ENCODE measurements around the gene CFAP206. TPM values are rescaled to one million over a fixed set of nuclear protein-coding genes. Genes with fewer than 3 reads are reported as not detected.

Gene CFAP206
- total and polyA plus RNA-seq, 10 of the 15 experiments (the other 5 are each of a cell fraction or from before 2014, with no cell fraction given), result 0.04 to 0.24 (median 0.09) TPM; not detected in 6

DNA sequence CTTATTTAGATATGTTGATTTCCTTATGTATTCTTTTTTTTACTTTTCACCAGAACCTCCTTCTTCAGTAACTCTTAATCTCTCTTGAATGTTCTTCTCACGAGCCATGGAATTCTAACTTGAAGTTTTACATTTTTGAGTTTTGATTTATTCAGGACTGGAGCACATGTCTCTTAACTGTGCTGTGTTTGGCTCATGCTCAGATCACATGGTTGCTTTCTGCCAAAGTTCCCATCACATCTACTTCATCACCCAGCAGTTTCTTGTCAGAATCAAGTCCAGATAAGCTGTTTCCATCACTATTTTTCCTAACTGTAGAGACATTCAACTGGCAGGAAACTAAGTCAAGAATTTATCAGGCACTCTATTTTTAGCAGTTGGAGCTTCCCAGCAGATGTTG lies 96.7 kb downstream of the CFAP206 start (continued):
- TF ChIP-seq CEBPZ (IDR thresholded peaks at IDR 0.05; ENCODE audit: low read depth, low read length) (no peak), CUX1 (IDR thresholded peaks at IDR 0.05; ENCODE audit: insufficient replicate concordance, low read depth, low read length) (no peak), MXI1 (IDR thresholded peaks at IDR 0.05; ENCODE audit: low read depth, low read length) (no peak)
- TF ChIP-seq, protein P1, sequence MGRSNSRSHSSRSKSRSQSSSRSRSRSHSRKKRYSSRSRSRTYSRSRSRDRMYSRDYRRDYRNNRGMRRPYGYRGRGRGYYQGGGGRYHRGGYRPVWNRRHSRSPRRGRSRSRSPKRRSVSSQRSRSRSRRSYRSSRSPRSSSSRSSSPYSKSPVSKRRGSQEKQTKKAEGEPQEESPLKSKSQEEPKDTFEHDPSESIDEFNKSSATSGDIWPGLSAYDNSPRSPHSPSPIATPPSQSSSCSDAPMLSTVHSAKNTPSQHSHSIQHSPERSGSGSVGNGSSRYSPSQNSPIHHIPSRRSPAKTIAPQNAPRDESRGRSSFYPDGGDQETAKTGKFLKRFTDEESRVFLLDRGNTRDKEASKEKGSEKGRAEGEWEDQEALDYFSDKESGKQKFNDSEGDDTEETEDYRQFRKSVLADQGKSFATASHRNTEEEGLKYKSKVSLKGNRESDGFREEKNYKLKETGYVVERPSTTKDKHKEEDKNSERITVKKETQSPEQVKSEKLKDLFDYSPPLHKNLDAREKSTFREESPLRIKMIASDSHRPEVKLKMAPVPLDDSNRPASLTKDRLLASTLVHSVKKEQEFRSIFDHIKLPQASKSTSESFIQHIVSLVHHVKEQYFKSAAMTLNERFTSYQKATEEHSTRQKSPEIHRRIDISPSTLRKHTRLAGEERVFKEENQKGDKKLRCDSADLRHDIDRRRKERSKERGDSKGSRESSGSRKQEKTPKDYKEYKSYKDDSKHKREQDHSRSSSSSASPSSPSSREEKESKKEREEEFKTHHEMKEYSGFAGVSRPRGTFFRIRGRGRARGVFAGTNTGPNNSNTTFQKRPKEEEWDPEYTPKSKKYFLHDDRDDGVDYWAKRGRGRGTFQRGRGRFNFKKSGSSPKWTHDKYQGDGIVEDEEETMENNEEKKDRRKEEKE (IDR thresholded peaks at IDR 0.05), result no peak

Small RNAs within 50 kb of the gene (small RNA-seq; reads per million reads assigned to genes)
- gene AL049697.2 (not detected), gene RNU6-444P (not detected)

Other genes with a start within 250 kb of the CFAP206 start
- gene SMIM8, start 85.4 kb upstream of the CFAP206 start, total RNA-seq (2014; rRNA removed), result 6.2 and 6.7 TPM in 2 replicates
- 8.9 and 9.5 TPM in 2 replicates for gene SMIM8, start 85.4 kb upstream of the CFAP206 start, total RNA-seq (2014; rRNA removed; fragmentation: Illumina TruSeq; extraction: Trizol)
- 8.5 and 9.0 TPM in 2 replicates for gene SMIM8, start 85.4 kb upstream of the CFAP206 start, total RNA-seq (2021)
- 11.8 and 20.6 TPM in 2 replicates for gene SMIM8, start 85.4 kb upstream of the CFAP206 start, polyA plus RNA-seq (2011; rRNA removed)
- gene SMIM8, start 85.4 kb upstream of the CFAP206 start, polyA plus RNA-seq (2014; fragmentation: Illumina TruSeq; extraction: Trizol), result 8.0 and 11.9 TPM in 2 replicates
- 10 to 100 TPM; 33.9 to 45.8 TPM for gene SMIM8, start 85.4 kb upstream of the CFAP206 start, polyA plus RNA-seq (2014; fragmentation: Nextera tagmentation; extraction: Ambion mirVana)
- gene SMIM8, start 85.4 kb upstream of the CFAP206 start, polyA plus RNA-seq (2014; rRNA removed), result 6.4 and 7.1 TPM in 2 replicates
- 10 to 100 TPM; 16.0 to 20.3 TPM for gene SMIM8, start 85.4 kb upstream of the CFAP206 start, polyA plus RNA-seq (2016; fragmentation: Nextera tagmentation; extraction: Ambion mirVana)
- not detected in 2 replicates for gene GJB7, start 78.7 kb upstream of the CFAP206 start, total RNA-seq (2014; rRNA removed)
- gene GJB7, start 78.7 kb upstream of the CFAP206 start, total RNA-seq (2014; rRNA removed; fragmentation: Illumina TruSeq; extraction: Trizol), result not detected in 2 replicates
- not detected in 2 replicates for gene GJB7, start 78.7 kb upstream of the CFAP206 start, total RNA-seq (2021)
- not detected in 2 replicates for gene GJB7, start 78.7 kb upstream of the CFAP206 start, polyA plus RNA-seq (2011; rRNA removed)
- gene GJB7, start 78.7 kb upstream of the CFAP206 start, polyA plus RNA-seq (2014; fragmentation: Illumina TruSeq; extraction: Trizol), result not detected in 2 replicates
- gene GJB7, start 78.7 kb upstream of the CFAP206 start, polyA plus RNA-seq (2014; fragmentation: Nextera tagmentation; extraction: Ambion mirVana), result under 1 TPM in 1 of 2 experiments, not detected in 1; 0.09 TPM
- not detected in 2 replicates for gene GJB7, start 78.7 kb upstream of the CFAP206 start, polyA plus RNA-seq (2014; rRNA removed)
- gene GJB7, start 78.7 kb upstream of the CFAP206 start, polyA plus RNA-seq (2016; fragmentation: Nextera tagmentation; extraction: Ambion mirVana), result under 1 TPM in 1 of 2 experiments, not detected in 1; 0.13 TPM
- 2.8 TPM in 2 replicates for gene C6orf163, start 63.2 kb upstream of the CFAP206 start, total RNA-seq (2014; rRNA removed)
- gene C6orf163, start 63.2 kb upstream of the CFAP206 start, total RNA-seq (2014; rRNA removed; fragmentation: Illumina TruSeq; extraction: Trizol), result 3.7 and 4.3 TPM in 2 replicates
- gene C6orf163, start 63.2 kb upstream of the CFAP206 start, total RNA-seq (2021), result 1.3 and 1.4 TPM in 2 replicates
- gene C6orf163, start 63.2 kb upstream of the CFAP206 start, polyA plus RNA-seq (2011; rRNA removed), result 0.56 and 0.94 TPM in 2 replicates
- gene C6orf163, start 63.2 kb upstream of the CFAP206 start, polyA plus RNA-seq (2014; fragmentation: Illumina TruSeq; extraction: Trizol), result 1.2 and 1.5 TPM in 2 replicates
- under 1 TPM; 0.56 to 0.86 TPM for gene C6orf163, start 63.2 kb upstream of the CFAP206 start, polyA plus RNA-seq (2014; fragmentation: Nextera tagmentation; extraction: Ambion mirVana)
- 1.5 and 2.2 TPM in 2 replicates for gene C6orf163, start 63.2 kb upstream of the CFAP206 start, polyA plus RNA-seq (2014; rRNA removed)
- 1 to 10 TPM in 1 of 2 experiments, under 1 TPM in 1; 0.90 to 1.1 TPM for gene C6orf163, start 63.2 kb upstream of the CFAP206 start, polyA plus RNA-seq (2016; fragmentation: Nextera tagmentation; extraction: Ambion mirVana)
- 7.1 and 8.5 TPM in 2 replicates for gene SLC35A1, start 65.0 kb downstream of the CFAP206 start, total RNA-seq (2014; rRNA removed)
- gene SLC35A1, start 65.0 kb downstream of the CFAP206 start, total RNA-seq (2014; rRNA removed; fragmentation: Illumina TruSeq; extraction: Trizol), result 9.5 and 10.0 TPM in 2 replicates
- 6.8 and 7.8 TPM in 2 replicates for gene SLC35A1, start 65.0 kb downstream of the CFAP206 start, total RNA-seq (2021)
- 25.0 and 34.1 TPM in 2 replicates for gene SLC35A1, start 65.0 kb downstream of the CFAP206 start, polyA plus RNA-seq (2011; rRNA removed)
- 9.6 and 13.9 TPM in 2 replicates for gene SLC35A1, start 65.0 kb downstream of the CFAP206 start, polyA plus RNA-seq (2014; fragmentation: Illumina TruSeq; extraction: Trizol)
- gene SLC35A1, start 65.0 kb downstream of the CFAP206 start, polyA plus RNA-seq (2014; fragmentation: Nextera tagmentation; extraction: Ambion mirVana), result 10 to 100 TPM; 15.1 to 28.0 TPM
- 8.8 and 9.8 TPM in 2 replicates for gene SLC35A1, start 65.0 kb downstream of the CFAP206 start, polyA plus RNA-seq (2014; rRNA removed)
- gene SLC35A1, start 65.0 kb downstream of the CFAP206 start, polyA plus RNA-seq (2016; fragmentation: Nextera tagmentation; extraction: Ambion mirVana), result 10 to 100 TPM; 15.3 to 17.1 TPM
- 25.8 and 32.5 TPM in 2 replicates for gene RARS2, start 182.0 kb downstream of the CFAP206 start, total RNA-seq (2014; rRNA removed)
- gene RARS2, start 182.0 kb downstream of the CFAP206 start, total RNA-seq (2014; rRNA removed; fragmentation: Illumina TruSeq; extraction: Trizol), result 36.6 and 37.1 TPM in 2 replicates
- gene RARS2, start 182.0 kb downstream of the CFAP206 start, total RNA-seq (2021), result 23.8 and 26.9 TPM in 2 replicates
- 18.3 and 25.1 TPM in 2 replicates for gene RARS2, start 182.0 kb downstream of the CFAP206 start, polyA plus RNA-seq (2011; rRNA removed)
- 36.5 and 44.7 TPM in 2 replicates for gene RARS2, start 182.0 kb downstream of the CFAP206 start, polyA plus RNA-seq (2014; fragmentation: Illumina TruSeq; extraction: Trizol)
- gene RARS2, start 182.0 kb downstream of the CFAP206 start, polyA plus RNA-seq (2014; fragmentation: Nextera tagmentation; extraction: Ambion mirVana), result 10 to 100 TPM; 37.9 to 43.0 TPM
- 22.5 and 25.5 TPM in 2 replicates for gene RARS2, start 182.0 kb downstream of the CFAP206 start, polyA plus RNA-seq (2014; rRNA removed)
- 10 to 100 TPM; 46.0 to 54.2 TPM for gene RARS2, start 182.0 kb downstream of the CFAP206 start, polyA plus RNA-seq (2016; fragmentation: Nextera tagmentation; extraction: Ambion mirVana)
- 28.7 and 35.7 TPM in 2 replicates for gene ORC3, start 182.2 kb downstream of the CFAP206 start, total RNA-seq (2014; rRNA removed)
- 43.0 and 43.7 TPM in 2 replicates for gene ORC3, start 182.2 kb downstream of the CFAP206 start, total RNA-seq (2014; rRNA removed; fragmentation: Illumina TruSeq; extraction: Trizol)
- gene ORC3, start 182.2 kb downstream of the CFAP206 start, total RNA-seq (2021), result 27.2 and 28.4 TPM in 2 replicates
- 58.9 and 89.9 TPM in 2 replicates for gene ORC3, start 182.2 kb downstream of the CFAP206 start, polyA plus RNA-seq (2011; rRNA removed)
- gene ORC3, start 182.2 kb downstream of the CFAP206 start, polyA plus RNA-seq (2014; fragmentation: Illumina TruSeq; extraction: Trizol), result 50.3 and 58.2 TPM in 2 replicates
- gene ORC3, start 182.2 kb downstream of the CFAP206 start, polyA plus RNA-seq (2014; fragmentation: Nextera tagmentation; extraction: Ambion mirVana), result 10 to 100 TPM; 65.4 to 76.3 TPM
- 22.2 and 29.2 TPM in 2 replicates for gene ORC3, start 182.2 kb downstream of the CFAP206 start, polyA plus RNA-seq (2014; rRNA removed)
- 10 to 100 TPM; 62.3 to 63.3 TPM for gene ORC3, start 182.2 kb downstream of the CFAP206 start, polyA plus RNA-seq (2016; fragmentation: Nextera tagmentation; extraction: Ambion mirVana)